Breast epithelium (tissue), 3 donors: ENCODE results near the gene IPO4.

Source experiments
- CTCF ChIP-seq, 3 donors: fragments of 450-650 bp; IDR thresholded peaks; one replicate each; pipeline ENCODE4 v1.5.1; 2016 to 2017; ENCODE audit warnings: antibody characterized with exemption in 3 of 3, mild to moderate bottlenecking in 3 of 3, moderate library complexity in 3 of 3
- POLR2A ChIP-seq: fragments of 450-650 bp; IDR thresholded peaks from one replicate; pipeline ENCODE4 v1.6.1; 2016; ENCODE audit warnings: antibody characterized with exemption, mild to moderate bottlenecking, moderate library complexity

GRCh38 chr14:24145690-24146452 is 42.7 kb downstream of the IPO4 start:
- no peak for TF ChIP-seq CTCF (IDR thresholded peaks at IDR 0.05)
- TF ChIP-seq POLR2A: no peak
